HG03039 (cell line): ENCODE data around the gene DOCK8.
A peak's percentile ranks its signal among the peaks of the same experiment; 100 is the strongest.

Source experiments
- ATAC-seq: cut with Tn5 transposase; IDR thresholded peaks from one replicate; pipeline ENCODE4 v1.9.1; 2021; ENCODE audit warnings: mild to moderate bottlenecking, moderate library complexity; ENCODE audit not compliant: unreplicated experiment

DOCK8 gene

GRCh38 chr9:265209-265870 lies 50.7 kb downstream of the DOCK8 start:
- no peak for ATAC-seq

GRCh38 chr9:266228-266627 lies 51.6 kb downstream of the DOCK8 start:
- ATAC-seq: no peak

GRCh38 chr9:268616-269015 lies 54.0 kb downstream of the DOCK8 start:
- no peak for ATAC-seq

- no peak for ATAC-seq
Observed at GRCh38 chr9:269081-269711, 54.5 kb downstream of the DOCK8 start.

GRCh38 chr9:270657-271237 lies 56.1 kb downstream of the DOCK8 start:
- no peak for ATAC-seq

- peak; percentile 91 for ATAC-seq
Observed at GRCh38 chr9:272251-273213, 57.9 kb downstream of the DOCK8 start.

GRCh38 chr9:274406-274805 lies 59.7 kb downstream of the DOCK8 start:
- ATAC-seq: no peak

GRCh38 chr9:277601-278295 lies 63.1 kb downstream of the DOCK8 start:
- no peak for ATAC-seq

- no peak for ATAC-seq
Observed at GRCh38 chr9:278651-279050, 64.0 kb downstream of the DOCK8 start.

- no peak for ATAC-seq
Observed at GRCh38 chr9:279674-280073, 65.0 kb downstream of the DOCK8 start.

- ATAC-seq: no peak
Observed at GRCh38 chr9:281741-282645, 67.3 kb downstream of the DOCK8 start.

- no peak for ATAC-seq
Observed at GRCh38 chr9:286071-286740, 71.5 kb downstream of the DOCK8 start.

GRCh38 chr9:289121-289520 lies 74.5 kb downstream of the DOCK8 start:
- no peak for ATAC-seq

GRCh38 chr9:292915-293314 lies 78.2 kb downstream of the DOCK8 start:
- ATAC-seq: no peak

- ATAC-seq: no peak
Observed at GRCh38 chr9:295576-295975, 80.9 kb downstream of the DOCK8 start.

GRCh38 chr9:296411-296810 lies 81.7 kb downstream of the DOCK8 start:
- ATAC-seq: no peak

- ATAC-seq: peak; percentile 95
Observed at GRCh38 chr9:297104-297972, 82.7 kb downstream of the DOCK8 start.

GRCh38 chr9:303502-303901 lies 88.8 kb downstream of the DOCK8 start:
- ATAC-seq: no peak
